Body of pancreas (tissue), 4 donors: ENCODE data around the gene MPP7. TPM values are rescaled to one million over a fixed set of nuclear protein-coding genes. Genes with fewer than 3 reads are reported as not detected.

Source experiments
- ATAC-seq: fragments of 150-250 bp; one replicate; pipeline ENCODE4 v1.9.1; 2016
- DNase-seq, 4 donors: peaks; one replicate each; pipeline ENCODE4 v3.0.0-alpha.2; 2019
- H3K27ac ChIP-seq, 4 donors: fragments of 200-600 bp; sonication (generic); 1 replicate in 3 of 4; 2 replicates in 1 of 4; pipeline versions ENCODE4 v1.5.1 to v1.6.1; 2016 to 2019; ENCODE audit warnings: mild to moderate bottlenecking in 1 of 4, mixed read lengths in 1 of 4, moderate library complexity in 1 of 4
- H3K27me3 ChIP-seq, 2 donors: fragments of 200-600 bp; sonication (generic); one replicate each; pipeline ENCODE4 v1.6.0; 2016; ENCODE audit warnings: mild to moderate bottlenecking in 1 of 2
- H3K36me3 ChIP-seq, 2 donors: fragments of 200-600 bp; sonication (generic); replicated peaks in 1 of 2; 2 replicates each; pipeline ENCODE4 v1.5.1; 2016; ENCODE audit warnings: low read depth in 2 of 2; ENCODE audit not compliant: insufficient read depth in 1 of 2
- H3K4me1 ChIP-seq: fragments of 200-600 bp; sonication (generic); one replicate; pipeline ENCODE4 v1.6.0; 2016
- H3K4me3 ChIP-seq, 2 donors: fragments of 200-600 bp; sonication (generic); 1 replicate in 1 of 2; 2 replicates in 1 of 2; pipeline ENCODE4 v1.5.1; 2016 to 2019
- H3K9me3 ChIP-seq, 3 donors: fragments of 200-600 bp; sonication (generic); 1 replicate in 2 of 3; 2 replicates in 1 of 3; pipeline ENCODE4 v1.5.1; 2016
- POLR2A ChIP-seq, 3 donors: fragments of 450-650 bp; IDR thresholded peaks; one replicate each; pipeline ENCODE4 v1.6.1; 2016; ENCODE audit warnings: antibody characterized with exemption in 3 of 3, mild to moderate bottlenecking in 2 of 3
- WGBS, 2 donors: methylation state at CpG; one replicate each; pipeline ENCODE4 v1.1.5; 2017; 5-methylcytosine and 5-hydroxymethylcytosine counted together
- intact Hi-C: fragments of 100-400 bp; cut with DNase I; formaldehyde crosslinking; loops from one replicate; pipeline ENCODE4 v1.15.1; 2023
- total RNA-seq, 2 donors: library from RNA; depleted of rRNA; stranded (reverse); fragments of >200 nt; gene quantifications; one replicate each; pipeline ENCODE4 v1.1.0, GENCODE V29; 2016
- TF ChIP-seq, protein P1 (sequence below), 7 experiments: fragments of 450-650 bp in 4 of 7; fragments of 200-600 bp in 3 of 7; sonication (generic) in 3 of 7; IDR thresholded peaks; one replicate each; pipeline ENCODE4 v1.5.1; 2016 to 2019; ENCODE audit warnings: antibody characterized with exemption in 7 of 7

MPP7 gene
- total RNA-seq, 2 donors from 2014 or later = 5.9 to 12.2 TPM

GRCh38 chr10:28300027-28300426, 2.8 kb downstream of the MPP7 start:
- 63 to 98% methylated on average over 2 of the region's 2 CpGs for WGBS, 2 donors
- ATAC-seq (no peak), DNase-seq (peak in 2 of 4 donors; percentile 20 to 26)
- Histone ChIP-seq H3K27me3 (no peaks in the 10 kb centered on the region), H3K4me1 (peaks cover 38% of the 10 kb centered on the region), H3K9me3 (no peaks in the 10 kb centered on the region), H3K27ac (no peak overlapping the region), H3K4me3 (no peak overlapping the region), H3K36me3 (no peaks in the 10 kb centered on the region)
- intact Hi-C loops = no loop called here
- TF ChIP-seq, protein P1, sequence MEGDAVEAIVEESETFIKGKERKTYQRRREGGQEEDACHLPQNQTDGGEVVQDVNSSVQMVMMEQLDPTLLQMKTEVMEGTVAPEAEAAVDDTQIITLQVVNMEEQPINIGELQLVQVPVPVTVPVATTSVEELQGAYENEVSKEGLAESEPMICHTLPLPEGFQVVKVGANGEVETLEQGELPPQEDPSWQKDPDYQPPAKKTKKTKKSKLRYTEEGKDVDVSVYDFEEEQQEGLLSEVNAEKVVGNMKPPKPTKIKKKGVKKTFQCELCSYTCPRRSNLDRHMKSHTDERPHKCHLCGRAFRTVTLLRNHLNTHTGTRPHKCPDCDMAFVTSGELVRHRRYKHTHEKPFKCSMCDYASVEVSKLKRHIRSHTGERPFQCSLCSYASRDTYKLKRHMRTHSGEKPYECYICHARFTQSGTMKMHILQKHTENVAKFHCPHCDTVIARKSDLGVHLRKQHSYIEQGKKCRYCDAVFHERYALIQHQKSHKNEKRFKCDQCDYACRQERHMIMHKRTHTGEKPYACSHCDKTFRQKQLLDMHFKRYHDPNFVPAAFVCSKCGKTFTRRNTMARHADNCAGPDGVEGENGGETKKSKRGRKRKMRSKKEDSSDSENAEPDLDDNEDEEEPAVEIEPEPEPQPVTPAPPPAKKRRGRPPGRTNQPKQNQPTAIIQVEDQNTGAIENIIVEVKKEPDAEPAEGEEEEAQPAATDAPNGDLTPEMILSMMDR (IDR thresholded peaks at IDR 0.05) = peak in 2 of 7 experiments; percentile 26 to 38
- no peak for TF ChIP-seq POLR2A (IDR thresholded peaks at IDR 0.05)

GRCh38 chr10:28298951-28299350, 3.9 kb downstream of the MPP7 start:
- H3K4me3 ChIP-seq = no peak overlapping the region
- WGBS, 2 donors = 72 to 78% methylated on average over 5 of the region's 5 CpGs
- ATAC-seq = no peak

DNA sequence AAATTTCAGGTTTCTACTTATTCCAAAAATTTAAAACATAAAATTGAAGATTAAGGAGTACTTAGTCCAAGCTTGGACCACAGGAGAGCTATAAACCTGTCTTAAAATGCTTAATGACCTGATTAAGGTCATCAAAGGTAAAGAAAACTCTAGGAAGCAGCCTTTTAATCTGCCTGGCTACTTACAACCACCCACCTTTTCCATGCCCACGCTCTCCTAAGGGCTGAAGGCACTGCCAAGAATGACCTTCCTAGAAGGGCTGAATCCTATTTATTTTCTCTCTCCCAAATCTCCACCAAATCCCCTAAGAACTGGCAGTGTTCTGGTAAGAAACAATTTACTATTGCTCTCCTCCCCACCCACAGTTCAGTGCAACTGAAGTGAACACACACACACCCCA, 6.8 kb downstream of the MPP7 start:
- TF ChIP-seq POLR2A (IDR thresholded peaks at IDR 0.05) = no peak
- TF ChIP-seq, protein P1 (IDR thresholded peaks at IDR 0.05) = no peak
- peaks cover 35% of the 10 kb centered on the region for H3K4me1 ChIP-seq

More at GRCh38 chr10:28298951-28299350, 3.9 kb downstream of the MPP7 start:
- Histone ChIP-seq H3K27me3 (no peaks in the 10 kb centered on the region), H3K9me3 (no peaks in the 10 kb centered on the region), H3K27ac (no peak overlapping the region), H3K4me1 (peaks cover 36% of the 10 kb centered on the region), H3K36me3 (no peaks in the 10 kb centered on the region)
- no peak for TF ChIP-seq POLR2A (IDR thresholded peaks at IDR 0.05)
- TF ChIP-seq, protein P1 (IDR thresholded peaks at IDR 0.05) = no peak
- DNase-seq = no peak
- intact Hi-C loops = no loop called here

GRCh38 chr10:28295336-28295735, 7.5 kb downstream of the MPP7 start:
- Histone ChIP-seq H3K4me1 (peaks cover 33% of the 10 kb centered on the region), H3K27me3 (no peaks in the 10 kb centered on the region), H3K9me3 (no peaks in the 10 kb centered on the region), H3K4me3 (no peak overlapping the region), H3K27ac (peak overlapping the region in 1 of 4 donors; percentile 44), H3K36me3 (no peaks in the 10 kb centered on the region)
- intact Hi-C loops = no loop called here
- TF ChIP-seq POLR2A (IDR thresholded peaks at IDR 0.05) = no peak
- TF ChIP-seq, protein P1 (IDR thresholded peaks at IDR 0.05) = no peak
- 20 to 30% methylated on average over 3 of the region's 3 CpGs for WGBS, 2 donors
- no peak for DNase-seq
- peak; percentile 43 for ATAC-seq

More for the DNA sequence above, 6.8 kb downstream of the MPP7 start:
- Histone ChIP-seq H3K4me3 (no peak overlapping the region), H3K9me3 (no peaks in the 10 kb centered on the region), H3K36me3 (no peaks in the 10 kb centered on the region), H3K27ac (peak overlapping the region in 2 of 4 donors; percentile 24 to 44), H3K27me3 (no peaks in the 10 kb centered on the region)
- DNase-seq = no peak
- WGBS, 2 donors = 6 to 19% methylated on average over 1 of the region's 1 CpG
- ATAC-seq = peak; percentile 36
- intact Hi-C loops = no loop called here

DNA sequence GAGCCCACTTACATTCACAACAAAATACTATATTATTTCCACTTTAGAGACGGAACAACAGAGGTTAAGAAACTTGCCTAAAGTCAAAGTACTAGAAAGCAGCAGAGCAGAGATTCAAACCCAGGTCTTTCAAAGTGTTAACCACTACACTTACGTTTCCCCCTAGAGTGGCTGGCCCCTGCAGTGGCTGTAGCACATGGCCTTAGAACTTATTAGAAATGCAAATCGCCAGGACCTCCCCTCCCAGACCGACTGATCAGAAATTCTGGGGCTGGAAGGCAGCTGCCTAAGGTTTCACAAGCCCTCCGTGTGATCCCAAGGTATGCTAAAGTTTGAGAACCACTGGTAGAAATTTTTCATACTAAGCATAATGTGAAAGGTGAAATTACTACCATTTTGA, 8.1 kb downstream of the MPP7 start:
- Histone ChIP-seq H3K4me1 (peaks cover 33% of the 10 kb centered on the region), H3K4me3 (no peak overlapping the region), H3K27ac (no peak overlapping the region), H3K27me3 (no peaks in the 10 kb centered on the region), H3K9me3 (no peaks in the 10 kb centered on the region), H3K36me3 (no peaks in the 10 kb centered on the region)
- TF ChIP-seq, protein P1 (IDR thresholded peaks at IDR 0.05) = no peak
- no peak for TF ChIP-seq POLR2A (IDR thresholded peaks at IDR 0.05)
- no peak for DNase-seq
- 66 to 79% methylated on average over 5 of the region's 5 CpGs for WGBS, 2 donors
- intact Hi-C loops = no loop called here
- ATAC-seq = no peak
